Esophagus squamous epithelium (tissue), 5 donors: Measurements from ENCODE around the gene DZIP1. TPM values are rescaled to one million over a fixed set of nuclear protein-coding genes. Genes with fewer than 3 reads are reported as not detected.
A peak's percentile ranks its signal among the peaks of the same experiment; 100 is the strongest.
"Not testable (repeated sequence)": the region's sequence is repeated elsewhere in the genome, so short reads cannot be mapped to it uniquely, and the experiment has no call there.

Experiments used
- DNase-seq: peaks from one replicate; lab custom pipeline; 2025; lab: John Stamatoyannopoulos, UW
- H3K27ac ChIP-seq, 4 donors: fragments of 200-600 bp; sonication (generic); one replicate each; pipeline ENCODE4 v1.5.1; 2016 to 2019; ENCODE audit warnings: mild to moderate bottlenecking in 1 of 4
- H3K27me3 ChIP-seq, 4 donors: fragments of 200-600 bp; sonication (generic); 1 replicate in 3 of 4; 2 replicates in 1 of 4; pipeline versions ENCODE4 v1.5.1 to v1.6.0; 2017 to 2021; ENCODE audit warnings: antibody characterized with exemption in 1 of 4
- H3K36me3 ChIP-seq, 3 donors: fragments of 200-600 bp; sonication (generic); one replicate each; pipeline ENCODE4 v1.5.1; 2016 to 2019
- H3K4me1 ChIP-seq, 3 donors: fragments of 200-600 bp; sonication (generic); one replicate each; pipeline ENCODE4 v1.5.1; 2017 to 2019
- H3K4me3 ChIP-seq, 4 donors: fragments of 200-600 bp; sonication (generic); 1 replicate in 3 of 4; 2 replicates in 1 of 4; pipeline ENCODE4 v1.5.1; 2016 to 2019; ENCODE audit warnings: mild to moderate bottlenecking in 2 of 4, moderate library complexity in 1 of 4
- H3K9me3 ChIP-seq, 3 donors: fragments of 200-600 bp; sonication (generic); one replicate each; pipeline ENCODE4 v1.5.1; 2016 to 2019
- POLR2A ChIP-seq, 4 donors: fragments of 450-650 bp; IDR thresholded peaks; one replicate each; pipeline ENCODE4 v1.6.1; 2017; ENCODE audit warnings: antibody characterized with exemption in 4 of 4, mild to moderate bottlenecking in 4 of 4, moderate library complexity in 3 of 4
- WGBS, 2 donors: methylation state at CpG; one replicate each; pipeline ENCODE4 v1.1.5; 2018; 5-methylcytosine and 5-hydroxymethylcytosine counted together
- intact Hi-C: fragments of 100-400 bp; cut with DNase I; formaldehyde crosslinking; loops from one replicate; pipeline ENCODE4 v1.15.0; 2022
- total RNA-seq, 4 donors: library from RNA; depleted of rRNA; stranded (reverse); fragments of >200 nt; gene quantifications; one replicate each; pipeline ENCODE4 v1.1.0, GENCODE V29; 2016
- TF ChIP-seq, protein P1 (sequence below), 6 experiments: fragments of 450-650 bp in 4 of 6; fragments of 200-600 bp in 2 of 6; sonication (generic) in 2 of 6; IDR thresholded peaks; one replicate each; pipeline ENCODE4 v1.5.1; 2016 to 2019; ENCODE audit warnings: antibody characterized with exemption in 6 of 6, mild to moderate bottlenecking in 4 of 6, moderate library complexity in 4 of 6
- donor health status: DM: yes; HTN: yes; CAD: no.

DZIP1 gene
- total RNA-seq, 4 donors from 2014 or later, result 2.9 to 12.8 (median 7.0) TPM

DNA sequence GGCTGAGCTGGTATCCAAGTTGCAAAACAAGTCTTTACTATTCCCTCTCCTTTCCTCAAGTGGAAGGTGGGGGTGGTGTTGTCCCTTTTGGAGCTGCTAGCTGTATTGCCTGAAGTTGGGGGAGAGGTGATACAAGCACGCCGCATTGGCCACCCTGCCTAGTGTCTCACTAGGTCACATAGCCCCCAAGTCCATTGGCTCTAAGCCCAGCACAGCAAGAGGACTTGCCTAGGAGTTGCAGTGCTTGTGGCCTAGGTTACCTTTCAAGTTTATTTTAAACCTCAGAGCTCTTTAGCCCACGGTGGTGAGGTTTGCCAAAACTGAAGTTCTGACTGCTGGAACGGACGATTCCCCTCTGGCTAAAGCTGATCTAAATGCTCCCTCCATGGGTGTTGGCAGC is 27.1 kb upstream of the DZIP1 start:
- Histone ChIP-seq H3K4me1 (peaks cover 0 to 18% (median 3%) of the 10 kb centered on the region in 3 donors), H3K27ac (no peak overlapping the region), H3K36me3 (no peaks in the 10 kb centered on the region), H3K4me3 (no peak overlapping the region), H3K27me3 (no peaks in the 10 kb centered on the region), H3K9me3 (peaks cover 0 to 55% (median 25%) of the 10 kb centered on the region in 3 donors)
- 89% methylated on average over 3 of the region's 5 CpGs; no CpG with 5 or more reads in 1 of the 2 donors for WGBS, 2 donors
- intact Hi-C loops, result no loop called here
- DNase-seq, result no peak
- TF ChIP-seq, protein P1, sequence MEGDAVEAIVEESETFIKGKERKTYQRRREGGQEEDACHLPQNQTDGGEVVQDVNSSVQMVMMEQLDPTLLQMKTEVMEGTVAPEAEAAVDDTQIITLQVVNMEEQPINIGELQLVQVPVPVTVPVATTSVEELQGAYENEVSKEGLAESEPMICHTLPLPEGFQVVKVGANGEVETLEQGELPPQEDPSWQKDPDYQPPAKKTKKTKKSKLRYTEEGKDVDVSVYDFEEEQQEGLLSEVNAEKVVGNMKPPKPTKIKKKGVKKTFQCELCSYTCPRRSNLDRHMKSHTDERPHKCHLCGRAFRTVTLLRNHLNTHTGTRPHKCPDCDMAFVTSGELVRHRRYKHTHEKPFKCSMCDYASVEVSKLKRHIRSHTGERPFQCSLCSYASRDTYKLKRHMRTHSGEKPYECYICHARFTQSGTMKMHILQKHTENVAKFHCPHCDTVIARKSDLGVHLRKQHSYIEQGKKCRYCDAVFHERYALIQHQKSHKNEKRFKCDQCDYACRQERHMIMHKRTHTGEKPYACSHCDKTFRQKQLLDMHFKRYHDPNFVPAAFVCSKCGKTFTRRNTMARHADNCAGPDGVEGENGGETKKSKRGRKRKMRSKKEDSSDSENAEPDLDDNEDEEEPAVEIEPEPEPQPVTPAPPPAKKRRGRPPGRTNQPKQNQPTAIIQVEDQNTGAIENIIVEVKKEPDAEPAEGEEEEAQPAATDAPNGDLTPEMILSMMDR (IDR thresholded peaks at IDR 0.05), result no peak
- no peak for TF ChIP-seq POLR2A (IDR thresholded peaks at IDR 0.05)

DNA sequence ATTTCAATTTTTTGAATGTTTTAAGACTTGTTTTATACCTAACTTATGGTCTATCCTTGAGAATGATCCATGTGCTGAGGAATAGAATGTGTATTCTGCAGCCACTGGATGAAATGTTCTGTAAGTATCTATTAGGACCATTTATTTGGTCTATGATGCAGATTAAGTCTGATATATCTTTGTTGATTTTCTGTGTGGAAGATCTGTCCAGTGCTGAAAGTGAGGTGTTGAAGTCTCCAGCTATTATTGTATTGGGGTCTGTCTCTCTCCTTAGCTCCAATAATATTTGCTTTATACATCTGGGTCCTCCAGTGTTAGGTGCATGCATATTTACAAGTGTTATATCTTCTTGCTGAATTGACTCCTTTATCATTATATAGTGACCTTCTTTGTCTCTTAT is 22.7 kb upstream of the DZIP1 start:
- H3K9me3 ChIP-seq, result peaks cover 0 to 78% (median 32%) of the 10 kb centered on the region in 3 donors

DNA sequence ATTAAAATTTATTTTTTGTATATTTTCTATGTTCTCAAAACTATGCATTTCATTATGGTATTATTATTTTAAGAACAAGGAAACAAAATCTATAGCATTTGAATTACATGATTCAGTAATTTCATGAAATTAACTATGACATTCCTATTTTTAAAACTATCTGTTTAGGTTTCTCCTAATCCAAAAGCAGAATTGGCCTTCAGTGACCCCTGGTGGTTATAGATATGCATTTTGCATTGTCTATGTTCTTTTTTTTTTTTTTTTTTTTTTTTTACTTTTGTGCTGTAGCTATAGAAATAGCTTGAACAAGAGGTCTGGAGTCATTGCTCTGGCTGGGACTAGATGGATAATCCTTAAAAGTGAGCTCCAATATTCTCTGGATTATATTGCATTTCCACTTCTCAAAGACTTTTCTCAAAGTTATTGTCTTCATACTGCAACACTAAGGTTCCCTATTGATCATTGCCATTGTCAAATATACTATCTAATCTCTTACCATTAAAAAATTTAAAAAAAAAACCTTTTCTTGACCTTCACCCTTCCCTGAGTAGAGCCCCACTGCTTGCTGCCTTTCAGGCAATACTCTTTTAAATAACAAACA is 16.6 kb upstream of the DZIP1 start:
- Histone ChIP-seq H3K9me3 (peaks cover 0 to 18% (median 4%) of the 10 kb centered on the region in 3 donors), H3K4me1 (no peaks in the 10 kb centered on the region), H3K27ac (no peak overlapping the region), H3K36me3 (no peaks in the 10 kb centered on the region), H3K27me3 (no peaks in the 10 kb centered on the region), H3K4me3 (no peak overlapping the region)
- intact Hi-C loops, result no loop called here
- TF ChIP-seq, protein P1 (IDR thresholded peaks at IDR 0.05), result peak in 5 of 6 experiments; percentile 35 to 55 (median 49)
- TF ChIP-seq POLR2A (IDR thresholded peaks at IDR 0.05), result no peak
- no peak for DNase-seq

More for the DNA sequence above, 22.7 kb upstream of the DZIP1 start:
- DNase-seq, H3K36me3 ChIP-seq, H3K4me3 ChIP-seq, intact Hi-C loops, H3K27me3 ChIP-seq, H3K4me1 ChIP-seq, H3K27ac ChIP-seq: not testable (repeated sequence)

DNA sequence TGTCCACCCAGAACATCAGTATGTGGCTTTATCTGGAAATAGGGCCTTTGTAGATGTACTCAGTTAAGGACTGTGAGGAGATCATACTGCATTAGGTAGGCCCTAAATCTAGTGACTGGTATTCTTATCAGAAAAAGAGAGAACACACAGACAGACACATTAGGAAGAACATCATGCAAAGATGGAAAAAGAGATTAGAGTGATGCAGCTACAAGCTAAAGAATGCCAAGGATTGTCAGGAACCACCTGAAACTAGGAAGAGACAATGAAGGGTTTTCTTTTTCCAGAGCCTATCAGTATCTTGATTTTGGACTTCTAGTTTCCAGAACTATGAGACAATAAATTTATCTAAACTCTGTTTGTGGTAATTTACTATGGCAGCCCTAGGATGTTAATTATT is 15.0 kb upstream of the DZIP1 start:
- Histone ChIP-seq H3K27ac (no peak overlapping the region), H3K27me3 (no peaks in the 10 kb centered on the region), H3K4me1 (no peaks in the 10 kb centered on the region), H3K9me3 (peaks cover 0 to 5% (median 0%) of the 10 kb centered on the region in 3 donors), H3K4me3 (no peak overlapping the region), H3K36me3 (no peaks in the 10 kb centered on the region)
- intact Hi-C loops, result loop anchor here (10.0 kb wide), 1 partner anchor 115 kb away; no protein-coding TSS in a partner anchor
- no peak for TF ChIP-seq POLR2A (IDR thresholded peaks at IDR 0.05)
- no peak for DNase-seq

DNA sequence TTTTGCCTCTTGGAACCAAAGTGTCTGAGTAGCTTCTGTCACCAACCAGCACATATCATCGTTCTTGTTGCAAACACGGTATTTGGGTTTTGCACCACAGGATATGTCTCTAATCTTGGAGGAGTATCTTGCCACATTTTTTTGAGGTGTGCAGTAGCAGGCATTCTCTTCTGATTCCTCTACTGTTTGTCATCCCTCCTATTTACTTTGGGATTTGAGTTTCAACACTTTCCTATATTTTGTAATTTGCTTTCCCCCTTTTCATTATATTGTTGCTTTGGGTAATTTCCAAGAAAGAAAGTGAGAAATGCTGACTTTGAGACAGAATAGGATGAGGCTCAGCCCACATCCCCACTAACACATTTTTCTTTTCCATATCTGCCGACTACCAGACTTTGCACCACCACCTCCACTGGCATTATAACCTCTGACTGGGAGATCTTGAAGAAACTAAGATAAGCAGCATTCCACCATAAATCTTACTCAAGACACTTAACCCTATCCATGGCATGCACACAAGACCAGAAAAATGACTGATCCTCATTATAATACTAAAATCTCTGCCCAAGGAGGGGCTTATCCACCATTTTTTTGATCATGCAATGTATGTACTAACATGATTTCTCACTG is 12.0 kb upstream of the DZIP1 start:
- H3K4me3 ChIP-seq, result no peak overlapping the region
- no peak overlapping the region for H3K27ac ChIP-seq
- TF ChIP-seq, protein P1 (IDR thresholded peaks at IDR 0.05), result no peak
- no peak for TF ChIP-seq POLR2A (IDR thresholded peaks at IDR 0.05)
- 52 to 54% methylated on average over 2 to 3 of the region's 3 CpGs for WGBS, 2 donors
- H3K9me3 ChIP-seq, result no peaks in the 10 kb centered on the region
- H3K4me1 ChIP-seq, result no peaks in the 10 kb centered on the region
- H3K36me3 ChIP-seq, result no peaks in the 10 kb centered on the region
- DNase-seq, result no peak
- H3K27me3 ChIP-seq, result peaks cover 0 to 7% (median 0%) of the 10 kb centered on the region in 4 donors
- intact Hi-C loops, result loop anchor here (10.0 kb wide), 1 partner anchor 112 kb away; no protein-coding TSS in a partner anchor

DNA sequence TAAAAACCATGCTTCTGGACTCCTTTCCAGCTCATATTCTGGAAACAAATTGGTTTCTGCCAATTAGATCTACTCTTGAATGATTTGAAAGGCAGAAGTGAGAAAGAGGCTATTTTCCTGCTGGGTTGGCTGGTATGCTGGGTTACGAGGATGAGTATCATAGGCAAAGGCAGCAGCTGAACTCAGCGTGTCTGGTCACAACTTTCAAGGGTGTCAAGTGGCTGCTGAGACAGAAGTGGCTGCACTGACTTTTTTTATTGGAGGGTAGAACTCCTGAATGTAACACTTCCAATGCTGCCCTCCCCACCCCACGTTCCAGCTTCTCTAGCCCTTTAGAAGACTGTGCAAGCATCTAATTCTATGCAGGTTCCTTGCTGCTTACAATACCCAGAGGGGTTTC is 8.3 kb upstream of the DZIP1 start:
- DNase-seq, result no peak
- no peak for TF ChIP-seq POLR2A (IDR thresholded peaks at IDR 0.05)
- TF ChIP-seq, protein P1 (IDR thresholded peaks at IDR 0.05), result no peak
- no peaks in the 10 kb centered on the region for H3K4me1 ChIP-seq
- WGBS, 2 donors, result 54 to 66% methylated on average over 2 to 3 of the region's 3 CpGs
- no peaks in the 10 kb centered on the region for H3K9me3 ChIP-seq
- H3K27ac ChIP-seq, result no peak overlapping the region
- intact Hi-C loops, result loop anchor here (10.0 kb wide), 1 partner anchor 108 kb away; no protein-coding TSS in a partner anchor
- peaks cover 0 to 7% (median 0%) of the 10 kb centered on the region in 4 donors for H3K27me3 ChIP-seq
- no peak overlapping the region for H3K4me3 ChIP-seq
- H3K36me3 ChIP-seq, result no peaks in the 10 kb centered on the region
